HPDE6-E6E7 (cell line): ENCODE measurements around the gene CA5B.
A peak's percentile ranks its signal among the peaks of the same experiment; 100 is the strongest.
"Not testable (repeated sequence)": the region's sequence is repeated elsewhere in the genome, so short reads cannot be mapped to it uniquely, and the experiment has no call there.

Experiments used
- DNase-seq: peaks from one replicate; pipeline ENCODE4 v3.0.0; 2011; ENCODE audit warnings: missing footprints; ENCODE audit errors: extremely low spot score

CA5B gene

GRCh38 chrX:15747626-15748173, 9.6 kb downstream of the CA5B start:
- no peak for DNase-seq

DNA sequence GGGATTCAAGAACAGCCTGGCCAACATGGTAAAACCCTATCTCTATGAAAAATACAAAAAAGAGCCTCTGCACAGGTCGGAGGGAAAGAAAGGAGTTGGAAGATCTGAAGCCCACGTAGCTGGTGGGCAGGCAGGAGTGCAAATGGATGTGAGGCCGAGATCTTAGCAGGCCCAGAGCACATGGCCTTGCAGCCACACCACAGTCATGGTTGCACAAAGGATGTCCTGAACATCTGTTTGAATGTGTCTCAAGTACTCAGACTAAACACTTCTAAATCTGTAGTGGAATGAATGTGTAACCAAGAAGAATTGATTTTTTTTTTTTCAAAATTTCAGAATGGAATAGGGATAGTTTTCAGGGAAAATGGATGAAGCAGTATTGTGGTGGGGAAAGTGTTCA, 10.8 kb downstream of the CA5B start:
- no peak for DNase-seq

DNA sequence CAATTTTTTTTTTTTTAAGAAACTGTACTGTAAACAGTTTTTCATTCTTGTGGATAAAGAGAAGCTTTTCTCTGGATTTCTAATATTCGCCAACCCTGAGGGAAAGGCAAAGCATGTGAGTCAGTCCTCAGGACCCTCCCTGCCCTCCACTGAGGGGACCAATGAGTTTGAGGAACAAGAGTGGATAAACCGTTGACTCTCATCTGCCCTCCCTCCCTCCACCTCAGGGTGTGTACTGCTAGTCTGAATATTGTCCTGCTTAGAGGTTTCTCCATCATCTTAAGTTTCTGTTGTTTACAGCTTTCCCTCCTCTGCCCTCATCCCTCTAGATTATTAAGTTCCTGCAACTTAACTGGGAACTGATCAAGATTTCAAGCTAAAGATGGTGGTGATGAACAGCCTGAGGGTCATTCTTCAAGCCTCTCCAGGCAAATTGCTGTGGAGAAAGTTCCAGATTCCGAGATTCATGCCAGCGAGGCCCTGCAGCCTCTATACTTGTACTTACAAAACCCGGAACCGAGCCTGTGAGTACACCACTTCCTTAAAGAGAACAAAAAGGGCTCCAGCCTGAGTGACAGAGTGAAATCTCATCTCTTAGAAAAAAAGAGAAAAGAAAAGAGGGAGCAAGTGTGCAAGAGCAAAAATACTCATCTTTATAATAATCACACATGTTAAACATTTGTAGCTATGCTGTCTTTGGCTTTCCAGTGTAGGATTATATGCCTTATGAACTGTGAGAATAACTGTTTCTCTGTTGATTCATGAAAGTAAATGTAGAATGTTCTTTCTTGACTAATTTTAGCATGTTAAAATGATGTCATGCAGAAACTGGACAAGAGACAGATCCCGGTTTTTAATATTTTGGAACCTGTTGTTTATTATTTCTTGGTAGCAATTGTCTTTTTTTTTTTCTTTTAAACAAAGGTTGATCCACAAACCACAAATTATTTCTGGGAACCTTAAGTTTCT, 11.9 kb downstream of the CA5B start:
- no peak for DNase-seq

DNA sequence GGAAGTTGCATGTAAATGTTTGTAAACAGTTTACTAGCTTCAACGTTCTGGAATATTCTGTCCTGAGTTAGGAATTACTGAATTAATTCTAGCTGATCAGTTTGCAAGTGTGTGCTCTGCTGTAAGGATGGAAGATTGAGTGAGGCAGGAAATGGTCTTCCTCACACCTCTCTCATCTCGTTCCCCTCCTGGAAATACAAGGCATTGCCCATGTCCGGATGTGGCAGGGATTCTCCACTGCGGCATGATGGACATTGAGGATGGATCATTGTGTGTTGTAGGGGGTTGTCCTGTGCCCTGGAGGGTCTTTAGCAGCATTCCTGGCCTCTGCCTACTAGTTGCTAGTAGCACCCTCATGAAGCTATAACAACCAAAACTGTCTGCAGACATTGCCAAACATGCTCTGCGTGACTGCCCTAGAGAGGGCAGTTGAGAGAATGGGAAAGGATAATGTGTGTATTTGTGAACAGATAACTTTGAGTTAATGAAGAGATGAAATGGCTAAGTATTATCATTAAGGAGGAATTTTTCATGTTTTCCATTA, 12.6 kb downstream of the CA5B start:
- DNase-seq: no peak

- no peak for DNase-seq
Measured at GRCh38 chrX:15751155-15751819, 13.2 kb downstream of the CA5B start.

DNA sequence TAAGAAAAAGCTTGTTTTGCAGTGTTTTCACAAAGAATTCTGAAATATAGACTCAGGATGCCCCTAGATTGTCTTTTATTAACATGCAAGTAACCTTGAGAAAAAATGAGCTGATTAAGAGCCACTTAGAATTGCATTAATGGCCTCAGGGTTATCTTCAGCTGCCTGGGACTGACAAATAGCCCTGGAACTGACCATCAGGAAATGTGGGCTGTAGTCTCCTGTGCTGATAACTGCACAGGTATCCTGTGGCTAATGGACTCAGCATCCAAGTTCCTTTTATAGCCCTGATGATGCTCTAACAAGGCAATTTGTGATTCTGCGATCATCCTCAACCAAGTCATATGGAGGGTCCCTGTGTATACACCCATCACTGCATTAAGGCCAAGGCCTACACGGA, 17.0 kb downstream of the CA5B start:
- DNase-seq: no peak

DNA sequence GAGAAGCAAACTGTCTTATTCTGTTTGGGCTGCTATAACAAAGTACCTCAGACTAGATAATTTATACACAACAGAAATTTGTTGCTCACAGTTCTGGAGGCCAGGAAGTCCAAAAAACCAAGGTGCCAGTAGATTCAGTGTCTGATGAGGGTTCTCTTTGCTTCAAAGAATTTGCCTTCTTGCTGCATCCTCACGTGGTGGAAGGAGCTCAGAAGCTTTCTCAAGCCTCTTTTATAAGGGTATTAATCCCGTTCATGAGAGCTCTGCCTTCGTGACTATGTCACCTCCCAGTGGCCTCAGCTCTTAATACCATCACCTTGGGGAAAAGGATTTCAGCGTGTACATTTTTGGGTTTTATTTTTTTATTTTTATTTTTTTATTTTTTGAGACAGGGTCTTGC, 20.1 kb downstream of the CA5B start:
- DNase-seq: no peak

- not testable (repeated sequence) for DNase-seq
Measured at GRCh38 chrX:15759886-15760285, 21.8 kb downstream of the CA5B start.

DNA sequence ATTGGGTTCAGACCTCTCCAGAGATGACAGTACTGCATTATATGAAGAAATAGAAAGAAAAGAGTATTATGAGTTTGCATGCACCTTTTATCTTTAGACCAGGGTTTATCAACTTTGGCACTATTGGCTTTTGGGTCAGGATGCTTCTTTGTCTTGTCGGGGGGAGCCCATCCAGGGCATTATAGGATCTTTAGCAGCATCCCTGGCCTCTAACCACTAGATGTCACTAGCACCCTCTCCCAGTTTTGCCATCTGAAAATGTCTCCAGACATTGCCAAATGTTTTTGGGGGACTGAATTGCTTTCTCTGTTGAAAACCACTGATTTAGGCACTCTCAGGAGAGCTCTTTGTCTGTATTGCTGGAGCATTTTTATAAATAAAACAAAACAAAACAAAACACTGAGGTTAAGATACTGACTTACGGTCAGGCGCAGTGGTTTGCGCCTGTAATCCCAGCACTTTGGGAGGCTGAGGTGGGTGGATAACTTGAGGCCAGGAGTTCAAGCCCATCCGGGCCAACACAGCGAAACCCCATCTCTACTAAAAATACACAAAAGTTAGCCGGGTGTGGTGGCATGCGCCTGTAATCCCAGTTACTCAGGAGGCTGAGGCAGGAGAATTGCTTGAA, 23.6 kb downstream of the CA5B start:
- peak; percentile 20 for DNase-seq

- no peak for DNase-seq
Measured at GRCh38 chrX:15769300-15769954, 31.4 kb downstream of the CA5B start.

- DNase-seq: no peak
Measured at GRCh38 chrX:15781961-15782699, 44.1 kb downstream of the CA5B start.

DNA sequence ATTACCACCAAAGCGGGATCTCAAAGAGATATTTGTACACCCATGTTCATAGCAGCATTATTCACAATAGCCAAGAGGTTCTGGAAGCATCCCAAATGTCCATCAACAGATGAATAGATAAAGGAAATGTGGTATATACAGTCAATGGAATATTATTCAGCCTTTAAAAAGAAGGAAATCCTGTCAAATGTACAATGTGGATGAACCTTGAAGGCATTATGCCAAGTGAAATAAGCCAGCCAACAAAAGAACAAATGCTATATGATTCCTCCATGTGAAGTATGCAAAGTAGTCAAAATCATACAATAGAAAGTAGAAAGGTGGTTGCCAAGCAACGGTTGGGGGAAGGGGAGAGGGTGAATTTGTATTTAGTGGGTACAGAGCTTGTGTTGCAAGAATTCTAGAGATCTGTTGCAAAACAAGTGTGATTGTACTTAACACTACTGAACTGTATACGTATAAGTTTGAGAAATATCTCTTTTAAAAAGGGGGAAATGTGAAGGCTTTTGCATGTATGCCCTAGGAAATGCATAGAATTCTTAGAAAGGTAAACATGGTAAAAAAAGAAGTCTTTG, 47.2 kb downstream of the CA5B start:
- no peak for DNase-seq

- DNase-seq: no peak
Measured at GRCh38 chrX:15786915-15787314, 48.8 kb downstream of the CA5B start.

- peak; percentile 83 for DNase-seq
Measured at GRCh38 chrX:15789979-15790768, 52.1 kb downstream of the CA5B start, which contains the start of gene ZRSR2. Gene ZRSR2 (plus strand): TSS chrX:15790484. CDS start chrX:15790496, 12 bp downstream.

- no peak for DNase-seq
Measured at GRCh38 chrX:15790769-15791290, 52.8 kb downstream of the CA5B start.

DNA sequence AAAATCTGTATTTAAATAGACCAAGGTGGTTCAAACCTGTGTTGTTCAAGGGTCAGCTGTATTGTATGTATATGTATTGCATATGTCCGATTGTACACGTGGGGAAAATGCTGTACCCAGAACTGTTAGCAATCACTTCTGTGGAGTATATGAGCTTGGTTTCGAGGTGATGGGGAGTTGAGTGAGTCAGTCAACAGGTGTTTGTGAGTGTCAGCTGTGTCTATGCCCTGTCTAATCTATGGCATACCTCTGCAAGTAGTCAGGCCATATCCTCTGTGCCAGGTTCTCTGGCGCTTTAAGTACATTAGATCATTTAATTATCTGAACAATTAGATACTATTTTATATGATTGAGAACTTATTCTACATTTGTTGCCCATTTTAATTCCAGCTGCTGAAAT, 59.6 kb downstream of the CA5B start:
- no peak for DNase-seq

- DNase-seq: no peak
Measured at GRCh38 chrX:15804563-15804962, 66.5 kb downstream of the CA5B start.

DNA sequence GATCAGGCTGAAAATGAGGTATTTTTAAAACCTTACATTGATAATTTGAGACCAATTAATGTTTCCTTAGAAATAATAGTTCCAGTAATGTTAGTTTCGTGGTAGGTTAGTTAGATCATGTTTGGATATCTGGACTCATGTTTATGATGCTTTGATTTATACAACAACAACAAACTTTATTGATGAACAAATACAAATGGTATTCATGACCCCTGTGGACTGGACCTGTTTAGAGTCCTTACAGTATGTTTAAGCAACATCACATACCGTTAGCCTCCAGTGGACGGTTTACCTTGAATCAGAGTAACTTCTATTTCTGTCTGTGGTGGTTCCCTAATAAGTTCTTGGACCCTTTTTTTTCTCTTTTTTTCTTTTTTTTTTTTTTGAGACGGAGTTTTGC, 70.2 kb downstream of the CA5B start:
- DNase-seq: no peak
